ENCODE results near the gene ADRA2B. TPM values are rescaled to one million over a fixed set of nuclear protein-coding genes. Genes with fewer than 3 reads are reported as not detected.

The ADRA2B gene
- total RNA-seq, 2 donors from 2014 or later: 0.54 to 0.90 TPM

- Histone ChIP-seq H3K9me3 (no peaks in the 10 kb centered on the region), H3K36me3 (no peaks in the 10 kb centered on the region), H3K27ac (no peak overlapping the region), H3K4me1 (no peaks in the 10 kb centered on the region), H3K4me3 (no peak overlapping the region), H3K9ac (ENCODE audit: low read depth in 2 of 2, low read length in 2 of 2) (no peak overlapping the region), H3K27me3 (no peaks in the 10 kb centered on the region)
- no peak for TF ChIP-seq CTCF (IDR thresholded peaks at IDR 0.05)
- no peak for DNase-seq
- intact Hi-C loops (cut with DNase I): no loop called here
Observed at GRCh38 chr2:96159084-96159830, 42.9 kb upstream of the ADRA2B start.

DNA sequence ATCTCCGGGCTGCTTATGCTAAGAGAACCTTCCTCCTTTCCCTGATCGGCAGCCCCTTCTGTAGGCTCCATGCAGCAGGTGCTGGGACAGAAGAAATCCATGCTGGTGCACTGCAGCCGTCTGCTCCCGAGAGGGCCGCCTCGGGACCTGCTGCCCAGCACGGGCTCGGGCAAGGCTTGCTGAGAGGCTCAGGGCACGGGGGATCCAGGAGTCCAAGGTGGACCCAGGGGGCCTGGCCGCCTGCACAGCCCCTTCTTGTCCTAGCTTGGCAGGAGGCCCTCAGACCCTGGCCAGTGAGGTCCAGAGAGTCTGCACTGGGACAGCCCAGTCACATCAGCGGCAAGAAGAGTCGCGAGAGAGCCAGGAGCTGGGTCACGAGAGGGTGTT is 42.2 kb upstream of the ADRA2B start:
- TF ChIP-seq CTCF (IDR thresholded peaks at IDR 0.05): no peak
- intact Hi-C loops (cut with DNase I): no loop called here
- DNase-seq: no peak
- Histone ChIP-seq H3K9ac (ENCODE audit: low read depth in 2 of 2, low read length in 2 of 2) (no peak overlapping the region), H3K27me3 (no peaks in the 10 kb centered on the region), H3K9me3 (no peaks in the 10 kb centered on the region), H3K4me1 (no peaks in the 10 kb centered on the region), H3K27ac (no peak overlapping the region), H3K4me3 (no peak overlapping the region), H3K36me3 (no peaks in the 10 kb centered on the region)

GRCh38 chr2:96157649-96158553 is 41.5 kb upstream of the ADRA2B start:
- Histone ChIP-seq H3K9ac (ENCODE audit: low read depth in 2 of 2, low read length in 2 of 2) (no peak overlapping the region), H3K9me3 (no peaks in the 10 kb centered on the region), H3K27ac (no peak overlapping the region), H3K4me1 (no peaks in the 10 kb centered on the region), H3K27me3 (no peaks in the 10 kb centered on the region), H3K36me3 (no peaks in the 10 kb centered on the region), H3K4me3 (no peak overlapping the region)
- no peak for DNase-seq
- no peak for TF ChIP-seq CTCF (IDR thresholded peaks at IDR 0.05)
- intact Hi-C loops (cut with DNase I): no loop called here

DNA sequence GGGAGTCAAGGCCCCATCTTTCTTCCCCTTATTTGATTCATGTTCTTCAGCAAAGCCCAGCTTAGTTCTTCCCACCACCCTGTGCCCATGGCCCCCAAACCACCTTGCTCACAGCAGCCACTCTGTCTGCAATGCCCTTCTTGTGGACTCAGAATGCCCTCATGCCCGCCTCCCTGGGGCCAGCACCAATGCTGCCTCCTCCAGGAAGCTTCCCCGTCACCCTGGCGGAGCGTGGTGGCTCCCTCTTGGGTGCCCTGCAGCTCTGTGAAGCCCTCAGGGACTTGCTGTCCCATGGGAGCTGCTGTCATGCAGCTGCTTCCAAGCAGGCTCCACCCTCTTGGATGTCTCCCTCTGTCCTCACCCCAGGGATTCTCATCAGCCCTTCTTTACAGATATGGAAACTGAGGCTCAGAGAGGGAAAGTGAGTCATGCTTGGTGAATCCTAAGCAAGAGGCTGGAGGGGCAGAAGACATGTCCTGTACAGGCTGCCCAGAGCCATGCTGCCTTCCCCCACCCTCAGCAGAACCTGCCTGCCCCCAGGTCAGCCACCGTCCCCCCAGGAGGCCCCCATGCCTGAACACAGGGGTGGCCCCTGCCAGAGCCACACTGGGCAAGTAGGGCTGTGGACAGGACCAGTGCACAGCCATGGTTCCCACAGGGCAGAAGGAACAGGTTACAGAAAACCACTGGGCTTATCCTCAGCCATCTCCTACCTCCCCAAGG is 40.7 kb upstream of the ADRA2B start:
- intact Hi-C loops (cut with DNase I): no loop called here
- Histone ChIP-seq H3K4me3 (no peak overlapping the region), H3K9ac (ENCODE audit: low read depth in 2 of 2, low read length in 2 of 2) (no peak overlapping the region), H3K4me1 (no peaks in the 10 kb centered on the region), H3K9me3 (no peaks in the 10 kb centered on the region), H3K27me3 (no peaks in the 10 kb centered on the region), H3K36me3 (no peaks in the 10 kb centered on the region), H3K27ac (no peak overlapping the region)
- no peak for DNase-seq
- TF ChIP-seq CTCF (IDR thresholded peaks at IDR 0.05): no peak

- H3K27me3 ChIP-seq: no peaks in the 10 kb centered on the region
- no peaks in the 10 kb centered on the region for H3K36me3 ChIP-seq
- H3K9me3 ChIP-seq: no peaks in the 10 kb centered on the region
- no peaks in the 10 kb centered on the region for H3K4me1 ChIP-seq
- no peak overlapping the region for H3K27ac ChIP-seq
- TF ChIP-seq CTCF (IDR thresholded peaks at IDR 0.05): no peak
- intact Hi-C loops (cut with DNase I): no loop called here
- no peak for DNase-seq
- no peak overlapping the region for H3K9ac ChIP-seq (ENCODE audit: low read depth in 2 of 2, low read length in 2 of 2)
- H3K4me3 ChIP-seq: no peak overlapping the region
Observed at GRCh38 chr2:96156011-96156820, 39.8 kb upstream of the ADRA2B start.

Measured in colonic mucosa (tissue), 4 donors.